GM10266 (cell line): Measurements from ENCODE around the gene CTSD.
"Not testable (repeated sequence)": the region's sequence is repeated elsewhere in the genome, so short reads cannot be mapped to it uniquely, and the experiment has no call there.

Source experiments
- DNase-seq: peaks from one replicate; pipeline ENCODE4 v3.0.0; 2012; ENCODE audit errors: extremely low spot score
- CTCF ChIP-seq: IDR thresholded peaks from 2 replicates; pipeline ENCODE4 v1.5.1; 2012; ENCODE audit warnings: mild to moderate bottlenecking, low read depth; ENCODE audit not compliant: control insufficient read depth, insufficient read depth; ENCODE audit errors: missing control alignments

Gene CTSD

DNA sequence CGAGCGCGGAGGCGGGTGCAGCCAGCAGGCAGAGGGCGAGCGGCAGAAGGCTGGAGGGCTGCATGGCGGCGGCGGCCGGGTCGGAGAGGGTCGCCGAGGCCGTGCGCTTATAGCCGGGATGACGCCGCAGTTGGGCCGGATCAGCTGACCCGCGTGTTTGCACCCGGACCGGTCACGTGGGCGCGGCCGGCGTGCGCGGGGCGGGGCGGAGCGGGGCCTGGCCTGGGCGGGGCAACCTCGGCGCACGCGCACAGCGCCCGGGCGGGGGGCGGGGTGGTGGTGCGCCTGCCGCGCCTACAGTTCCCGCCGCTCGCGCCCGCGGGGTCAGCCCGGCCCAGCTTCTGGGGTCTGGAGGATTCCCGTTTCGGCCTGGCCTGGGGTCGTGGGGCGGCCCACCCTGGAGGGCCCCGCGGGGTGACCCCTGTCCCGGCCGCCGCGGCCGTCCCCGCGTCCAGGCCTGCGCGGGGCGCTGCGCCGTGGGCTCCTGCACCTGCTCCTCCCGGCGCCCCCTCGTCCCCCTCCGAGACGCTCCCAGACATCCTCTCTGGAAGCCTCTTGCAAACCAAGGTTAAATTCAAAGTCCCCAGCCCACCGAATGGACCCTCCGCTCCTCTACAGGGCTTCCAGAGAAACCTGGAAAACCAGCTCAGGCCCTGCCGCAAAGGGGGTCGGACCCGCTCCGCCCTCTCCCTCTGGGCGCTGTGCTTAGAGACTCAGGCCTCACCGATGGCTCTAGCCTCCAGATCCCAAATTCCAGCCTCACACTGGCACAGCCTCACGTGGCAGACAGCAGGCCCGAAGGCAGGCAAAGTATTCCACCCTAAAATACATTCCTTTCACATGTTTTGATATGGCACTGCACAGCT, at the start of gene CTSD:
CTSD (minus strand) TSS at position 132 of the 866 bp plus-strand sequence; CDS start at position 64, 68 bp downstream.
- peak; percentile 11 for TF ChIP-seq CTCF

DNA sequence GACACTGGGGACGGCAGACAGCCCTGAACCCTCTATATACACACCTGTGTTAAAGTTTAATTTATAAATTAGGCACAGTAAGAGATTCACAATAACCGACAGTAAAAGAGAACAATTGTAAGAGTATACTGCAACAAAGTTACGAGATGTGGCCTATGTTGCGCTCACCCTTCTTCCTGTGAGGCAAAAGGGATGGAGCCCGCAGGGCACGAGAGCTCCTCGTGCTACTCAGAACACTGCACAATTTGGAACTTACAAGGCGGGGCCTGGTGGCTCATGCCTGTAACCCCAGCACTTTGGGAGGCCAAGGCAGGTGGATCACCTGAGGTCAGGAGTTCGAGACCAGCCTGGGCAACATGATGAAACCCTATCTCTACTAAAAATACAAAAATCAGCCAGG, 49.6 kb upstream of the CTSD start:
- not testable (repeated sequence) for DNase-seq

More for the DNA sequence above, at the start of gene CTSD:
- peak; percentile 99 for DNase-seq

- TF ChIP-seq CTCF: no peak
- DNase-seq: no peak
Observed at GRCh38 chr11:1812801-1813200, 49.1 kb upstream of the CTSD start.

DNA sequence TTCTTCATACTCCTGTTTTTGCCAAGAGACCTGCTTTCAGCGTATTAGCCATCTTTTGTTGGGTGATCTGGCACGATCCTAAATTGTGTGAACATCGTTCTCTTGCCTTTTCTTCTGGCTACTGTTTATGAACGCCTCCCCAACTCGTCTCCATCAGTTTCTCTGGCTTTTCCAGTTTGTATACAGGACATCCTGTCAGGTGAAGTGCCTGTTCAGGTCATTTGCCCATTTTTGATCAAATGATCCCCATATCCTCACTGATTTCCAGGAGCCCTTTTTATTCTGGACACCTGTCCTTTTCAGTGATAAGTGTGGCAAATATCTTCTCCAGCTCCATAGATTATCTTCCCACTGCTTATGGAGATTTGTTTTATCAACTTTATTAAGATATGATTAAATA, 48.5 kb upstream of the CTSD start:
- no peak for DNase-seq
- TF ChIP-seq CTCF: no peak

GRCh38 chr11:1810761-1811160, 47.0 kb upstream of the CTSD start:
- no peak for DNase-seq
- no peak for TF ChIP-seq CTCF

GRCh38 chr11:1807264-1807995, 43.7 kb upstream of the CTSD start:
- DNase-seq: no peak

GRCh38 chr11:1805525-1805924, 41.8 kb upstream of the CTSD start:
- TF ChIP-seq CTCF: no peak
- no peak for DNase-seq

More at GRCh38 chr11:1807264-1807995, 43.7 kb upstream of the CTSD start:
- TF ChIP-seq CTCF: no peak

GRCh38 chr11:1803835-1804519, 40.2 kb upstream of the CTSD start:
- not testable (repeated sequence) for DNase-seq
